HCT116 (cell line): ENCODE results near the gene BHLHE41. TPM values are rescaled to one million over a fixed set of nuclear protein-coding genes. Genes with fewer than 3 reads are reported as not detected.

ENCODE experiments used
- ATAC-seq: fragments of 200-7000 bp; cut with Tn5 transposase; 2 replicates; pipeline ENCODE4 v1.9.1; 2020; ENCODE audit warnings: mild to moderate bottlenecking, moderate library complexity
- BruUV-seq: library from RNA; stranded (reverse); fragments of 400-500 nt; replicated peaks from 2 replicates; lab custom pipeline; 2021; lab: Mats Ljungman, UMichigan
- CTCF ChIA-PET: fragments of 300-600 bp; sonication (Branson Sonifier 250); formaldehyde crosslinking; loops from one replicate; lab custom pipeline; 2021; ENCODE audit warnings: antibody characterized with exemption; lab: Charles Lee
- POLR2A ChIA-PET: fragments of 300-600, 350-600 bp; sonication (Branson Sonifier 250); formaldehyde crosslinking; loops from one replicate; lab custom pipeline; 2021; ENCODE audit warnings: antibody characterized with exemption; lab: Charles Lee
- RAD21 ChIA-PET, 2 experiments: fragments of 300-600 bp; sonication (Branson Sonifier 250); formaldehyde crosslinking; loops; one replicate each; lab custom pipeline; 2023; ENCODE audit warnings: low total read pairs in 2 of 2; ENCODE audit not compliant: uncharacterized antibody in 2 of 2, unreplicated experiment in 2 of 2, low non-redundant PET in 1 of 2; lab: Charles Lee
- DNase-seq: peaks from one replicate; pipeline ENCODE4 v3.0.0-alpha.2; 2010; ENCODE audit warnings: low read depth, low spot score
- H2AFZ ChIP-seq: fragments of 200-600 bp; shearing (Covaris generic), sonication (generic); 2 replicates; pipeline ENCODE4 v1.6.1; 2017; ENCODE audit warnings: low read depth, mixed run types, mixed read lengths, antibody characterized with exemption, low read length; ENCODE audit not compliant: poor library complexity, severe bottlenecking
- H3K27ac ChIP-seq: 2 replicates; pipeline ENCODE4 v1.5.1; 2012; ENCODE audit warnings: low read depth, low read length
- H3K27me3 ChIP-seq: fragments of 200-600 bp; sonication (generic); 2 replicates; pipeline ENCODE4 v1.6.1; 2016; ENCODE audit warnings: mixed run types, low read length, mixed read lengths; ENCODE audit not compliant: insufficient read depth
- H3K36me3 ChIP-seq, 2 experiments: fragments of 200-500 bp in 1 of 2; fragments of 200-600 bp in 1 of 2; sonication (Bioruptor generic) in 1 of 2; sonication (generic) in 1 of 2; 2 replicates each; pipeline versions ENCODE4 v1.5.1 to v1.6.1; 2014 to 2016; ENCODE audit warnings: low read length in 2 of 2, inconsistent platforms in 1 of 2, mixed read lengths in 1 of 2, mixed run types in 1 of 2; ENCODE audit not compliant: insufficient read depth in 2 of 2, control insufficient read depth in 1 of 2
- H3K4me1 ChIP-seq, 2 experiments: fragments of 200-600 bp in 1 of 2; sonication (generic) in 1 of 2; 2 replicates each; pipeline versions ENCODE4 v1.5.1 to v1.6.1; 2012 to 2017; ENCODE audit warnings: low read length in 2 of 2, inconsistent platforms in 1 of 2, mild to moderate bottlenecking in 1 of 2, mixed read lengths in 1 of 2, mixed run types in 1 of 2, moderate library complexity in 1 of 2; ENCODE audit not compliant: insufficient read depth in 2 of 2, control insufficient read depth in 1 of 2
- H3K4me2 ChIP-seq: fragments of 200-600 bp; sonication (generic); 2 replicates; pipeline ENCODE4 v1.6.1; 2017; ENCODE audit warnings: mixed run types, low read length, mixed read lengths
- H3K4me3 ChIP-seq, 2 experiments: fragments of 200-600 bp in 1 of 2; sonication (generic) in 1 of 2; replicated peaks in 1 of 2; 2 replicates each; pipeline ENCODE4 v1.5.1; 2011 to 2016; ENCODE audit warnings: low read length in 2 of 2, control low read depth in 1 of 2, low read depth in 1 of 2, mild to moderate bottlenecking in 1 of 2, mixed read lengths in 1 of 2, mixed run types in 1 of 2
- H3K79me2 ChIP-seq: fragments of 200-600 bp; sonication (generic); 2 replicates; pipeline ENCODE4 v1.6.1; 2017; ENCODE audit warnings: mild to moderate bottlenecking, mixed run types, low read length, moderate library complexity, mixed read lengths; ENCODE audit not compliant: insufficient read depth
- H3K9ac ChIP-seq: fragments of 200-600 bp; sonication (generic); 2 replicates; pipeline ENCODE4 v1.6.1; 2016; ENCODE audit warnings: low read length, mixed read lengths
- H3K9me2 ChIP-seq: fragments of 200-600 bp; sonication (generic), shearing (Covaris generic); 2 replicates; pipeline ENCODE4 v1.6.1; 2017; ENCODE audit warnings: mixed run types, mild to moderate bottlenecking, moderate library complexity; ENCODE audit not compliant: insufficient read depth
- H3K9me3 ChIP-seq, 2 experiments: fragments of 200-500 bp in 1 of 2; fragments of 200-600 bp in 1 of 2; sonication (Bioruptor generic) in 1 of 2; sonication (generic) in 1 of 2; 2 replicates each; pipeline ENCODE4 v1.6.1; 2014 to 2017; ENCODE audit warnings: low read length in 2 of 2, mixed read lengths in 2 of 2, inconsistent platforms in 1 of 2, low read depth in 1 of 2, mild to moderate bottlenecking in 1 of 2, mixed run types in 1 of 2, moderate library complexity in 1 of 2; ENCODE audit not compliant: control insufficient read depth in 1 of 2, insufficient read depth in 1 of 2
- H4K20me1 ChIP-seq: fragments of 200-600 bp; sonication (generic), shearing (Covaris generic); 2 replicates; pipeline ENCODE4 v1.6.1; 2017; ENCODE audit warnings: mixed run types, mild to moderate bottlenecking, moderate library complexity; ENCODE audit not compliant: insufficient read depth
- ATF3 ChIP-seq: IDR thresholded peaks from 2 replicates; pipeline ENCODE4 v1.6.1; 2012
- CEBPB ChIP-seq: IDR thresholded peaks from 2 replicates; pipeline ENCODE4 v1.6.1; 2012; ENCODE audit warnings: low read depth
- ELF1 ChIP-seq: IDR thresholded peaks from 2 replicates; pipeline ENCODE4 v1.6.1; 2012; ENCODE audit warnings: low read depth, borderline replicate concordance
- POLR2A ChIP-seq: IDR thresholded peaks from 2 replicates; pipeline ENCODE4 v1.7.0; 2011; ENCODE audit warnings: borderline replicate concordance; ENCODE audit not compliant: insufficient read depth, insufficient read length; ENCODE audit errors: extremely low read depth
- RAD21 ChIP-seq: IDR thresholded peaks from 2 replicates; pipeline ENCODE4 v1.6.1; 2012; ENCODE audit warnings: low read depth, mild to moderate bottlenecking
- REST ChIP-seq: IDR thresholded peaks from 2 replicates; pipeline ENCODE4 v1.6.1; 2012; ENCODE audit warnings: low read depth
- SIN3A ChIP-seq: IDR thresholded peaks from 2 replicates; pipeline ENCODE4 v1.6.1; 2012; ENCODE audit warnings: low read depth
- SP1 ChIP-seq: IDR thresholded peaks from 2 replicates; pipeline ENCODE4 v1.6.1; 2012; ENCODE audit warnings: low read depth
- TCF7L2 ChIP-seq: IDR thresholded peaks from 2 replicates; pipeline ENCODE4 v1.7.0; 2011; ENCODE audit warnings: borderline replicate concordance, inconsistent platforms; ENCODE audit not compliant: insufficient read depth, insufficient read length; ENCODE audit errors: extremely low read depth
- YY1 ChIP-seq: IDR thresholded peaks from 2 replicates; pipeline ENCODE4 v1.6.1; 2011; ENCODE audit warnings: low read length, low read depth, moderate library complexity, mild to moderate bottlenecking; ENCODE audit not compliant: insufficient replicate concordance; ENCODE audit errors: extremely low read depth
- ZFX ChIP-seq: fragments of 450-650 bp; IDR thresholded peaks from 2 replicates; pipeline ENCODE4 v1.6.1; 2017
- intact Hi-C: fragments of 100-400 bp; cut with micrococcal nuclease; formaldehyde crosslinking; loops from 2 replicates; pipeline ENCODE4 v1.10.0; 2022
- total RNA-seq: library from RNA; stranded (reverse); gene quantifications from one replicate; pipeline ENCODE4 v1.2.1, GENCODE V29; 2021; ENCODE audit not compliant: unreplicated experiment

Gene BHLHE41
- total RNA-seq, 1 experiment from 2014 or later: 4.7 TPM

GRCh38 chr12:26109343-26109881, 15.4 kb downstream of the BHLHE41 start:
- DNase-seq: no peak
- POLR2A ChIA-PET: interaction anchor here (0.6 kb wide), 1 partner anchor 15 kb away, joined by 3 read pairs; the partner anchor contains the start of gene BHLHE41
- Histone ChIP-seq H3K4me2 (no peak overlapping the region), H3K79me2 (no peaks in the 10 kb centered on the region), H3K9me2 (no peaks in the 10 kb centered on the region), H3K9me3 (no peaks in the 10 kb centered on the region), H2AFZ (no peak overlapping the region), H3K9ac (no peak overlapping the region), H3K27me3 (no peaks in the 10 kb centered on the region), H3K36me3 (no peaks in the 10 kb centered on the region), H3K27ac (no peak overlapping the region), H3K4me1 (peaks cover 10 to 25% of the 10 kb centered on the region in 2 experiments), H4K20me1 (no peaks in the 10 kb centered on the region), H3K4me3 (no peak overlapping the region)
- RAD21 ChIA-PET: no interaction called here
- TF ChIP-seq REST: no peak
- no peak for TF ChIP-seq CEBPB
- no peak for TF ChIP-seq SIN3A
- no peak for TF ChIP-seq YY1
- TF ChIP-seq ATF3: no peak
- TF ChIP-seq RAD21: no peak
- TF ChIP-seq ELF1: no peak
- no peak for TF ChIP-seq TCF7L2
- TF ChIP-seq ZFX: no peak
- no peak for TF ChIP-seq SP1
- TF ChIP-seq POLR2A: no peak
- BruUV-seq: no TSS peak
- CTCF ChIA-PET: no interaction called here
- intact Hi-C loops: no loop called here
- no peak for ATAC-seq
